CD1c-positive myeloid dendritic cell (primary cell): ENCODE data around the gene DYNC1LI1.

Experiments
- DNase-seq: peaks from one replicate; pipeline ENCODE4 v3.0.0-alpha.2; 2016; ENCODE audit errors: extremely low spot score

The DYNC1LI1 gene

GRCh38 chr3:32570421-32571191 is at the start of gene DYNC1LI1:
Gene DYNC1LI1, minus strand, starts transcription at chr3:32570858. Its CDS starts 88 bp downstream, at chr3:32570770.
- DNase-seq: peak; percentile 97

- no peak for DNase-seq
These were observed 48.7 kb upstream of the DYNC1LI1 start for GRCh38 chr3:32619395-32619794.

GRCh38 chr3:32616267-32616962 is 45.8 kb upstream of the DYNC1LI1 start:
- DNase-seq: no peak

GRCh38 chr3:32614956-32615355 is 44.3 kb upstream of the DYNC1LI1 start:
- no peak for DNase-seq

GRCh38 chr3:32613183-32613582 is 42.5 kb upstream of the DYNC1LI1 start:
- no peak for DNase-seq

- DNase-seq: no peak
These were observed 41.9 kb upstream of the DYNC1LI1 start for GRCh38 chr3:32612547-32612946.

GRCh38 chr3:32607522-32607921 is 36.9 kb upstream of the DYNC1LI1 start:
- no peak for DNase-seq

- no peak for DNase-seq
These were observed 36.3 kb upstream of the DYNC1LI1 start for GRCh38 chr3:32606960-32607359.

- DNase-seq: no peak
These were observed 35.6 kb upstream of the DYNC1LI1 start for GRCh38 chr3:32606277-32606676.

GRCh38 chr3:32603064-32603463 is 32.4 kb upstream of the DYNC1LI1 start:
- no peak for DNase-seq

- no peak for DNase-seq
These were observed 31.5 kb upstream of the DYNC1LI1 start for GRCh38 chr3:32602206-32602605.

GRCh38 chr3:32601722-32602121 is 31.1 kb upstream of the DYNC1LI1 start:
- DNase-seq: no peak

GRCh38 chr3:32597656-32598055 is 27.0 kb upstream of the DYNC1LI1 start:
- no peak for DNase-seq

- DNase-seq: no peak
These were observed 26.3 kb upstream of the DYNC1LI1 start for GRCh38 chr3:32596909-32597369.

- DNase-seq: no peak
These were observed 25.7 kb upstream of the DYNC1LI1 start for GRCh38 chr3:32596282-32596908.

GRCh38 chr3:32595323-32595722 is 24.7 kb upstream of the DYNC1LI1 start:
- DNase-seq: no peak

GRCh38 chr3:32593903-32594525 is 23.4 kb upstream of the DYNC1LI1 start:
- DNase-seq: no peak

- DNase-seq: no peak
These were observed 22.2 kb upstream of the DYNC1LI1 start for GRCh38 chr3:32592696-32593353.

- no peak for DNase-seq
These were observed 21.4 kb upstream of the DYNC1LI1 start for GRCh38 chr3:32592011-32592410.

- no peak for DNase-seq
These were observed 20.5 kb upstream of the DYNC1LI1 start for GRCh38 chr3:32591186-32591585.

GRCh38 chr3:32586356-32586755 is 15.7 kb upstream of the DYNC1LI1 start:
- peak; percentile 28 for DNase-seq

- DNase-seq: no peak
These were observed 14.0 kb upstream of the DYNC1LI1 start for GRCh38 chr3:32584660-32585059.
